GM12865 (cell line): ENCODE measurements around the gene GHR.
A peak's percentile ranks its signal among the peaks of the same experiment; 100 is the strongest.

Experiments used
- DNase-seq: peaks from one replicate; pipeline ENCODE4 v3.0.0; 2010; ENCODE audit warnings: low read depth
- H3K4me3 ChIP-seq: 2 replicates; pipeline ENCODE4 v1.5.1; 2011; ENCODE audit warnings: mild to moderate bottlenecking, low read depth, low read length, control low read depth
- CTCF ChIP-seq: IDR thresholded peaks from 2 replicates; pipeline ENCODE4 v1.5.1; 2011; ENCODE audit warnings: low read length, control low read depth, low read depth, inconsistent platforms; ENCODE audit not compliant: insufficient read depth; ENCODE audit errors: missing control alignments

GHR gene

GRCh38 chr5:42461033-42461432 is 37.8 kb downstream of the GHR start:
- DNase-seq, result no peak
- no peak for TF ChIP-seq CTCF
- no peak overlapping the region for H3K4me3 ChIP-seq

- DNase-seq, result no peak
- no peak for TF ChIP-seq CTCF
- H3K4me3 ChIP-seq, result no peak overlapping the region
Measured at GRCh38 chr5:42461507-42461906, 38.3 kb downstream of the GHR start.

GRCh38 chr5:42462083-42462482 is 38.8 kb downstream of the GHR start:
- DNase-seq, result no peak
- H3K4me3 ChIP-seq, result no peak overlapping the region
- TF ChIP-seq CTCF, result no peak

GRCh38 chr5:42467572-42467971 is 44.3 kb downstream of the GHR start:
- peak; percentile 62 for DNase-seq
- no peak overlapping the region for H3K4me3 ChIP-seq
- no peak for TF ChIP-seq CTCF

- TF ChIP-seq CTCF, result no peak
- peak; percentile 57 for DNase-seq
Measured at GRCh38 chr5:42467981-42468524, 44.8 kb downstream of the GHR start.

GRCh38 chr5:42483472-42484154 is 60.4 kb downstream of the GHR start:
- no peak overlapping the region for H3K4me3 ChIP-seq
- DNase-seq, result peak; percentile 33
- TF ChIP-seq CTCF, result no peak

More at GRCh38 chr5:42467981-42468524, 44.8 kb downstream of the GHR start:
- H3K4me3 ChIP-seq, result no peak overlapping the region

- TF ChIP-seq CTCF, result no peak
- no peak overlapping the region for H3K4me3 ChIP-seq
- no peak for DNase-seq
Measured at GRCh38 chr5:42487077-42487476, 63.8 kb downstream of the GHR start.
